ENCODE results near the gene ADCY2. TPM values are rescaled to one million over a fixed set of nuclear protein-coding genes. Genes with fewer than 3 reads are reported as not detected.

The ADCY2 gene
- polyA plus RNA-seq, 1 donor (not counting 4 experiments of a cell fraction or from before 2014, with no cell fraction given) = 0.13 TPM

GRCh38 chr5:7683753-7684152 is 287.8 kb downstream of the ADCY2 start:
- no peaks in the 10 kb centered on the region for H3K9me1 ChIP-seq (ENCODE audit: control insufficient read depth, extremely low read depth, insufficient read depth, low read length)
- no peak overlapping the region for H3K4me2 ChIP-seq (ENCODE audit: control insufficient read depth, extremely low read depth, insufficient read depth, low read depth, low read length)
- no peak for FAIRE-seq
- H3K4me1 ChIP-seq (ENCODE audit: control insufficient read depth, extremely low read depth, insufficient read depth, low read length) = no peaks in the 10 kb centered on the region
- no peak overlapping the region for H3K27ac ChIP-seq (ENCODE audit: control insufficient read depth, insufficient read depth, low read length)
- no peaks in the 10 kb centered on the region for H3K36me3 ChIP-seq (ENCODE audit: control insufficient read depth in 2 of 2, extremely low read depth in 1 of 2, insufficient read depth in 2 of 2, low read length in 2 of 2)
- no peak overlapping the region for H3K4me3 ChIP-seq (ENCODE audit: control insufficient read depth in 2 of 3, extremely low read depth in 1 of 3, insufficient read depth in 2 of 3, low read depth in 1 of 3, low read length in 3 of 3)
- H2AFZ ChIP-seq (ENCODE audit: control insufficient read depth, low read length) = no peak overlapping the region
- dilution Hi-C loops (cut with MboI; ENCODE audit: extremely low pct_ligation_motif_present, low sequenced_read_pairs) = no loop called here
- no peak overlapping the region for H3K9ac ChIP-seq (ENCODE audit: control insufficient read depth, extremely low read depth, insufficient read depth, low read length)
- TF ChIP-seq, protein P1, sequence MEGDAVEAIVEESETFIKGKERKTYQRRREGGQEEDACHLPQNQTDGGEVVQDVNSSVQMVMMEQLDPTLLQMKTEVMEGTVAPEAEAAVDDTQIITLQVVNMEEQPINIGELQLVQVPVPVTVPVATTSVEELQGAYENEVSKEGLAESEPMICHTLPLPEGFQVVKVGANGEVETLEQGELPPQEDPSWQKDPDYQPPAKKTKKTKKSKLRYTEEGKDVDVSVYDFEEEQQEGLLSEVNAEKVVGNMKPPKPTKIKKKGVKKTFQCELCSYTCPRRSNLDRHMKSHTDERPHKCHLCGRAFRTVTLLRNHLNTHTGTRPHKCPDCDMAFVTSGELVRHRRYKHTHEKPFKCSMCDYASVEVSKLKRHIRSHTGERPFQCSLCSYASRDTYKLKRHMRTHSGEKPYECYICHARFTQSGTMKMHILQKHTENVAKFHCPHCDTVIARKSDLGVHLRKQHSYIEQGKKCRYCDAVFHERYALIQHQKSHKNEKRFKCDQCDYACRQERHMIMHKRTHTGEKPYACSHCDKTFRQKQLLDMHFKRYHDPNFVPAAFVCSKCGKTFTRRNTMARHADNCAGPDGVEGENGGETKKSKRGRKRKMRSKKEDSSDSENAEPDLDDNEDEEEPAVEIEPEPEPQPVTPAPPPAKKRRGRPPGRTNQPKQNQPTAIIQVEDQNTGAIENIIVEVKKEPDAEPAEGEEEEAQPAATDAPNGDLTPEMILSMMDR (optimal IDR thresholded peaks at IDR 0.05 in 1 of 3, IDR thresholded peaks at IDR 0.05 in 1 of 3, conservative IDR thresholded peaks at IDR 0.05 in 1 of 3; ENCODE audit: extremely low read depth in 1 of 3, insufficient read depth in 2 of 3, low read length in 3 of 3) = peak; percentile 24 to 57 (median 42)
- TF ChIP-seq EZH2 (IDR thresholded peaks at IDR 0.05; ENCODE audit: low read length) = no peak
- H3K79me2 ChIP-seq (ENCODE audit: control insufficient read depth, insufficient read depth, low read length) = no peaks in the 10 kb centered on the region
- no peak for DNase-seq (ENCODE audit: low read depth, low spot score)
- H3K9me3 ChIP-seq (ENCODE audit: control insufficient read depth, low read depth, low read length) = no peaks in the 10 kb centered on the region
- no peaks in the 10 kb centered on the region for H4K20me1 ChIP-seq (ENCODE audit: control insufficient read depth, extremely low read depth, insufficient read depth, low read length)
- peaks cover 13% of the 10 kb centered on the region for H3K27me3 ChIP-seq (ENCODE audit: control insufficient read depth, extremely low read depth, insufficient read depth, low read length)

GRCh38 chr5:7684826-7685225 is 288.9 kb downstream of the ADCY2 start:
- no peaks in the 10 kb centered on the region for H3K79me2 ChIP-seq (ENCODE audit: control insufficient read depth, insufficient read depth, low read length)
- dilution Hi-C loops (cut with MboI; ENCODE audit: extremely low pct_ligation_motif_present, low sequenced_read_pairs) = no loop called here
- no peak for FAIRE-seq

More at GRCh38 chr5:7684826-7685225, 288.9 kb downstream of the ADCY2 start:
- peaks cover 13% of the 10 kb centered on the region for H3K27me3 ChIP-seq (ENCODE audit: control insufficient read depth, extremely low read depth, insufficient read depth, low read length)
- H3K4me1 ChIP-seq (ENCODE audit: control insufficient read depth, extremely low read depth, insufficient read depth, low read length) = no peaks in the 10 kb centered on the region
- no peak for DNase-seq (ENCODE audit: low read depth, low spot score)
- no peak for TF ChIP-seq EZH2 (IDR thresholded peaks at IDR 0.05; ENCODE audit: low read length)
- TF ChIP-seq, protein P1 (optimal IDR thresholded peaks at IDR 0.05 in 1 of 3, IDR thresholded peaks at IDR 0.05 in 1 of 3, conservative IDR thresholded peaks at IDR 0.05 in 1 of 3; ENCODE audit: extremely low read depth in 1 of 3, insufficient read depth in 2 of 3, low read length in 3 of 3) = no peak
- H3K36me3 ChIP-seq (ENCODE audit: control insufficient read depth in 2 of 2, extremely low read depth in 1 of 2, insufficient read depth in 2 of 2, low read length in 2 of 2) = no peaks in the 10 kb centered on the region
- H3K4me3 ChIP-seq (ENCODE audit: control insufficient read depth in 2 of 3, extremely low read depth in 1 of 3, insufficient read depth in 2 of 3, low read depth in 1 of 3, low read length in 3 of 3) = no peak overlapping the region
- no peaks in the 10 kb centered on the region for H3K9me1 ChIP-seq (ENCODE audit: control insufficient read depth, extremely low read depth, insufficient read depth, low read length)
- H4K20me1 ChIP-seq (ENCODE audit: control insufficient read depth, extremely low read depth, insufficient read depth, low read length) = no peaks in the 10 kb centered on the region
- no peak overlapping the region for H3K27ac ChIP-seq (ENCODE audit: control insufficient read depth, insufficient read depth, low read length)
- H3K4me2 ChIP-seq (ENCODE audit: control insufficient read depth, extremely low read depth, insufficient read depth, low read depth, low read length) = no peak overlapping the region
- H3K9me3 ChIP-seq (ENCODE audit: control insufficient read depth, low read depth, low read length) = no peaks in the 10 kb centered on the region
- no peak overlapping the region for H3K9ac ChIP-seq (ENCODE audit: control insufficient read depth, extremely low read depth, insufficient read depth, low read length)
- no peak overlapping the region for H2AFZ ChIP-seq (ENCODE audit: control insufficient read depth, low read length)

All from keratinocyte (primary cell).